PFSK-1 (cell line): ENCODE measurements around the gene RPA3.

ENCODE experiments used
- FOXP2 ChIP-seq: optimal IDR thresholded peaks from 2 replicates; pipeline ENCODE3; 2011; ENCODE audit warnings: borderline replicate concordance, control low read depth, inconsistent platforms; ENCODE audit not compliant: insufficient read depth; ENCODE audit errors: extremely low read length, extremely low read depth
- POLR2AphosphoS5 ChIP-seq: IDR thresholded peaks from 2 replicates; pipeline ENCODE4 v1.6.1; 2012; ENCODE audit warnings: low read depth, mild to moderate bottlenecking, control low read depth, low read length, moderate library complexity
- SIN3A ChIP-seq: IDR thresholded peaks from 2 replicates; pipeline ENCODE4 v1.6.1; 2012; ENCODE audit warnings: mild to moderate bottlenecking, low read length, moderate library complexity, borderline replicate concordance; ENCODE audit not compliant: insufficient read depth
- TAF1 ChIP-seq: IDR thresholded peaks from 2 replicates; pipeline ENCODE4 v1.6.1; 2012; ENCODE audit warnings: low read length, control low read depth, borderline replicate concordance; ENCODE audit not compliant: insufficient read depth
- TF ChIP-seq, protein P1 (sequence below), 2 experiments: IDR thresholded peaks; 2 replicates each; pipeline versions ENCODE4 v1.6.1 to v1.8.0; 2011 to 2012; ENCODE audit warnings: low read depth in 2 of 2, low read length in 2 of 2, control low read depth in 1 of 2, inconsistent platforms in 1 of 2, mild to moderate bottlenecking in 1 of 2, moderate library complexity in 1 of 2; ENCODE audit not compliant: insufficient read depth in 1 of 2

RPA3 gene

DNA sequence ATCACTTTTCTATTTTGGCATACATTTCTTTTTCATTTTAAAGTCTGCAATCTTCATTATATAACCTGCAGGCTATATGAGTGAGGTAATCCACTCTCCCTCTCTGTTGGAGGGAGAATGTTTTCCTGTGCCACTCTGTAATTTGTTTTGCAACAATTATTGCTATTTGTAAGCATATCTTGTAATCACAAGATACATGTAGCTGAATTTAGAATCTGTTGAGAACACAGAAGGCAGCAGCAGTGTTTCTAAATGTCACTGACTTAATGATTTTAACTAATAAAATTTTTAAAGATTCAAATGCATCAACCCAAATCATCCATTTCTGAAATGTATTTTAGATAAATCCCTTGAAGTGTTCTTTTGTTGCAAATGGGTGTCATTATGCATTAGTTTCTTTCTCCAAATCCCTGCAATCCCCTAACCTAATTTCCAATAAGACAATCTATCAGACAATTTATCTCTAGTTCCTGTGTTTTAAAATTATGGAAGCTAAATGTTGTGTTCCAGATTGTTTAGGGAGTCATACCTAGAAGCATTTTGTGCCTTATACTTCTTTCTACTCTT lies 97.7 kb downstream of the RPA3 start:
- TF ChIP-seq FOXP2 = no peak
- TF ChIP-seq, protein P1, sequence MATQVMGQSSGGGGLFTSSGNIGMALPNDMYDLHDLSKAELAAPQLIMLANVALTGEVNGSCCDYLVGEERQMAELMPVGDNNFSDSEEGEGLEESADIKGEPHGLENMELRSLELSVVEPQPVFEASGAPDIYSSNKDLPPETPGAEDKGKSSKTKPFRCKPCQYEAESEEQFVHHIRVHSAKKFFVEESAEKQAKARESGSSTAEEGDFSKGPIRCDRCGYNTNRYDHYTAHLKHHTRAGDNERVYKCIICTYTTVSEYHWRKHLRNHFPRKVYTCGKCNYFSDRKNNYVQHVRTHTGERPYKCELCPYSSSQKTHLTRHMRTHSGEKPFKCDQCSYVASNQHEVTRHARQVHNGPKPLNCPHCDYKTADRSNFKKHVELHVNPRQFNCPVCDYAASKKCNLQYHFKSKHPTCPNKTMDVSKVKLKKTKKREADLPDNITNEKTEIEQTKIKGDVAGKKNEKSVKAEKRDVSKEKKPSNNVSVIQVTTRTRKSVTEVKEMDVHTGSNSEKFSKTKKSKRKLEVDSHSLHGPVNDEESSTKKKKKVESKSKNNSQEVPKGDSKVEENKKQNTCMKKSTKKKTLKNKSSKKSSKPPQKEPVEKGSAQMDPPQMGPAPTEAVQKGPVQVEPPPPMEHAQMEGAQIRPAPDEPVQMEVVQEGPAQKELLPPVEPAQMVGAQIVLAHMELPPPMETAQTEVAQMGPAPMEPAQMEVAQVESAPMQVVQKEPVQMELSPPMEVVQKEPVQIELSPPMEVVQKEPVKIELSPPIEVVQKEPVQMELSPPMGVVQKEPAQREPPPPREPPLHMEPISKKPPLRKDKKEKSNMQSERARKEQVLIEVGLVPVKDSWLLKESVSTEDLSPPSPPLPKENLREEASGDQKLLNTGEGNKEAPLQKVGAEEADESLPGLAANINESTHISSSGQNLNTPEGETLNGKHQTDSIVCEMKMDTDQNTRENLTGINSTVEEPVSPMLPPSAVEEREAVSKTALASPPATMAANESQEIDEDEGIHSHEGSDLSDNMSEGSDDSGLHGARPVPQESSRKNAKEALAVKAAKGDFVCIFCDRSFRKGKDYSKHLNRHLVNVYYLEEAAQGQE (IDR thresholded peaks at IDR 0.05; ENCODE audit: insufficient read depth in 1 of 2, low read depth in 2 of 2, low read length in 2 of 2) = no peak
- TF ChIP-seq POLR2AphosphoS5 = no peak
- no peak for TF ChIP-seq TAF1
- no peak for TF ChIP-seq SIN3A

DNA sequence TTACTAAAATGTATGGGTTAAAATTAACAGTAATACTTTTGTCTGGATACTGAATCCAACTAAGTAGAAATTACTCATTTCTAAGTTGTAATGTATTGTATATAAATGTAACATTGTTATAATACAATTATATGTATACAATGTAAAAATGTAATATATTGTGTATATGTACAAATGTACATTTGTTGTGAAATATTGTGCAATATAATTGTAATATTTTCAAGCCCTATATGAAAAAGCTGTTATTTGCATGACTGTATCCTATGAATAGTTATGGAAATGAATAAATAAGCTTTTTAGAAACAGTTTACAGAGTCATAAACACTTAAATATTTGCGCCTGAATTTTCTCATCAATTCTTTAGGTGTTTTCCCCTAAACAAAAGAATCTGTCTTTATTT lies 98.2 kb downstream of the RPA3 start:
- TF ChIP-seq TAF1 (no peak), FOXP2 (no peak)

DNA sequence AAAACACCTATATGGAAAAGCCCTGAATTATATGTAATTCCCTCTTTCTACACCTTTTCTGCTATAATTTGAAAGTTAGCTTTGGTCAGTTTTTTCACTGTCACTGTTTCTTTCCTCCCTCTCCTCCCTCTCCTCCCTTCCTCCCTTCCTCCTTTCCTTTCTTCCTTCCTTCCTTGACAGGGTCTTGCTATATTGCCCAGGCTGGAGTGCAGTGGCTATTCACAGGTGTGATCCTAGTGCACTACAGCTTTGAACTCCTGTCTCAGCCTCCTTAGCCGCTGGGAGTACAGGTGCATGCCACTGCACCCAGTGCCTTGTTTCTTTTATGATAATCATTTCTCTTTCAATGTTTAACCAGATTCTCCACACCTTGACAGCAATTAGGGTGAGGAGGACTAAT lies 100.0 kb downstream of the RPA3 start:
- TF ChIP-seq SIN3A = no peak
- no peak for TF ChIP-seq POLR2AphosphoS5
- TF ChIP-seq, protein P1 (IDR thresholded peaks at IDR 0.05; ENCODE audit: insufficient read depth in 1 of 2, low read depth in 2 of 2, low read length in 2 of 2) = no peak
- no peak for TF ChIP-seq FOXP2
- TF ChIP-seq TAF1 = no peak

DNA sequence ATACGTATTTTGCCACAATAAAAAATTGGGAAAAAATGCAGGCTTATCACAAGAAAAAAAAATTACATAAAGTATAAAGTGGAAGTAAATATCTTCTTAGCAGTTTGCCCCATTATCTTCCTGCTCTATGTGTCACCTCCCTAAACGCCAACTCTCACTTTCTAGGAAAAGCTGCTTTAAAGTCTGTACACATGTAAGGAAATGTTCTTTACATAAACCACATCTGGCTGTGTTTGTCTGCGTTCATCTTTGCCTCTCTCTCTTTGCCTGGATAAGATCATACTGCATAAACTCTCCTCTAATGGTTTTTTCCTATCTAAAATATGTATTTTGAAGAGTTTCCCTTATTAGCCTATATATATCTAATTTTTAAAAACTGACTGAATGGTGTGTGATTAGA lies 100.9 kb downstream of the RPA3 start:
- no peak for TF ChIP-seq TAF1
- TF ChIP-seq, protein P1 (IDR thresholded peaks at IDR 0.05; ENCODE audit: insufficient read depth in 1 of 2, low read depth in 2 of 2, low read length in 2 of 2) = no peak
- no peak for TF ChIP-seq POLR2AphosphoS5
- TF ChIP-seq SIN3A = no peak
- no peak for TF ChIP-seq FOXP2

DNA sequence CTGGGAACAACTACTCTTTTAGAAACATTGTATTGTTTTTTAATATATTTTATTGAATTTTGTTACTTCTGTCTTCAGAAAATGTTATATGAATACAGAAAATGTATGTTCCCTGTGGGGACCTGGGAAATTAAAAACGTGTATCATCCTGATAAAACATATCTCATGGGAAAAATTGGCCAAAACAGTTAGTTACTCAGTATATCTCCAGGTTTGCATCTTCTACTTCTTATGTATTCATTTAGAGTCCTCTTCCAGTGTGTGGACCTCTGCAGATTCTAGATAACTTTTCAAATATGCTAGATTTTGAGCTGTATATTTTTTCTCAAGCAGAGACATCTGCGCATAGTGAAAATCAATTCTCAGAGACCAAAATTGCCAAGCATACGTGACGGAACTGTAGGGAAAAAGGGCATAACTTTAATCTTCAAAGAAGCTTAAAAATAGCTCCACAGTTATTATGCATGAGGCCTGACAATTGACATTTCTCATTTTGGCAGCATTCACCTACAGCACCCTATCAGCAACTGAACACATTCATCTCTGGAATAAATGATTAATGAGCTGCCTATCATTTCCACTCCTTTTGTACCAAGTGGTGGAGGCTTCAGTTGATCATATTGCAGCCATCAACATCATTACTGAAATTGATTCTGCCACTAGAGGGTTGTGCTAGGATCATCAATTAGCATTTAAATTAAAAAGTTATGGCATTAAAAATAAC lies 104.2 kb downstream of the RPA3 start:
- TF ChIP-seq TAF1 = no peak
- TF ChIP-seq, protein P1 (IDR thresholded peaks at IDR 0.05; ENCODE audit: insufficient read depth in 1 of 2, low read depth in 2 of 2, low read length in 2 of 2) = no peak
- no peak for TF ChIP-seq POLR2AphosphoS5
- no peak for TF ChIP-seq FOXP2
- no peak for TF ChIP-seq SIN3A
